HepG2 (cell line): Measurements from ENCODE around the gene MEX3A. TPM values are rescaled to one million over a fixed set of nuclear protein-coding genes. Genes with fewer than 3 reads are reported as not detected.

ENCODE experiments used
- BHLHE40 ChIP-seq: IDR thresholded peaks from 2 replicates; pipeline ENCODE4 v1.6.1; 2011; ENCODE audit warnings: low read length, improper control_type of control experiment
- HES4 ChIP-seq: sonication (generic); formaldehyde crosslinking; IDR thresholded peaks from 2 replicates; pipeline ENCODE4 v1.9.0; 2021; ENCODE audit warnings: mild to moderate bottlenecking, missing genetic modification reagents, borderline replicate concordance
- HNRNPL ChIP-seq: fragments of 200-400 bp; formaldehyde crosslinking; IDR thresholded peaks from 2 replicates; pipeline ENCODE4 v1.6.1; 2017; ENCODE audit warnings: mild to moderate bottlenecking, low read depth, low read length
- IKZF1 ChIP-seq: fragments of 450-650 bp; IDR thresholded peaks from 2 replicates; pipeline ENCODE4 v1.7.1; 2016
- NCOA5 ChIP-seq: sonication (generic); formaldehyde crosslinking; IDR thresholded peaks from 2 replicates; pipeline ENCODE4 v1.4.0; 2020; ENCODE audit warnings: missing genetic modification reagents
- PHB2 ChIP-seq: fragments of 450-650 bp; IDR thresholded peaks from 2 replicates; pipeline ENCODE4 v1.6.1; 2018; ENCODE audit not compliant: partially characterized antibody
- SPEN ChIP-seq: sonication (generic); formaldehyde crosslinking; IDR thresholded peaks from 2 replicates; pipeline ENCODE4 v1.5.1; 2020; ENCODE audit warnings: low read depth, mild to moderate bottlenecking, missing genetic modification reagents
- ZBTB3 ChIP-seq: sonication (generic); formaldehyde crosslinking; IDR thresholded peaks from 2 replicates; pipeline ENCODE4 v1.4.0; 2020; ENCODE audit warnings: low read depth, mild to moderate bottlenecking, moderate library complexity, missing genetic modification reagents, borderline replicate concordance
- ZNF282 ChIP-seq: fragments of 450-650 bp; IDR thresholded peaks from 2 replicates; pipeline ENCODE4 v1.6.1; 2018; ENCODE audit not compliant: partially characterized antibody
- ZNF337 ChIP-seq: sonication (generic); formaldehyde crosslinking; IDR thresholded peaks from 2 replicates; pipeline ENCODE4 v1.5.1; 2020; ENCODE audit warnings: missing genetic modification reagents, low read depth, mild to moderate bottlenecking, borderline replicate concordance
- ZNF33A ChIP-seq: sonication (generic); formaldehyde crosslinking; IDR thresholded peaks from 2 replicates; pipeline ENCODE4 v1.5.1; 2020; ENCODE audit warnings: missing genetic modification reagents, mild to moderate bottlenecking, moderate library complexity, borderline replicate concordance
- ZNF432 ChIP-seq: sonication (generic); formaldehyde crosslinking; IDR thresholded peaks from 2 replicates; pipeline ENCODE4 v1.5.0; 2020; ENCODE audit warnings: missing genetic modification reagents, mild to moderate bottlenecking, borderline replicate concordance
- polyA plus RNA-seq, 8 experiments: library from polyadenylated mRNA; depleted of rRNA in 3 of 8; stranded (reverse) in 7 of 8; unstranded in 1 of 8; fragments of >200 nt; fragmentation: Illumina TruSeq in 4 of 8; extraction: Trizol in 4 of 8; gene quantifications; 2 replicates each; pipeline versions ENCODE4 v1.2.1 to v1.2.3, GENCODE V29; 2011 to 2016; ENCODE audit warnings: low read depth in 4 of 8, missing spikeins in 1 of 8, mixed read lengths in 1 of 8; ENCODE audit not compliant: insufficient read depth in 1 of 8
- total RNA-seq, 5 experiments: library from RNA; depleted of rRNA; stranded (reverse); fragments of >200 nt; fragmentation: Illumina TruSeq; extraction: Trizol; gene quantifications; 2 replicates each; pipeline ENCODE4 v1.2.3, GENCODE V29; 2016; ENCODE audit warnings: low read depth in 1 of 5
- TF ChIP-seq, protein P1 (sequence below): sonication (generic); formaldehyde crosslinking; IDR thresholded peaks from 2 replicates; pipeline ENCODE4 v1.8.0; 2022; ENCODE audit warnings: mild to moderate bottlenecking, missing genetic modification reagents, moderate library complexity
- TF ChIP-seq, protein P2 (sequence below): sonication (generic); formaldehyde crosslinking; IDR thresholded peaks from 2 replicates; pipeline ENCODE4 v1.5.1; 2020; ENCODE audit warnings: mild to moderate bottlenecking, missing genetic modification reagents, borderline replicate concordance
- TF ChIP-seq, protein P3 (sequence below): sonication (generic); formaldehyde crosslinking; IDR thresholded peaks from 2 replicates; pipeline ENCODE4 v1.9.0; 2022; ENCODE audit warnings: missing genetic modification reagents, mild to moderate bottlenecking, borderline replicate concordance
- TF ChIP-seq, protein P4 (sequence below): sonication (generic); formaldehyde crosslinking; IDR thresholded peaks from 2 replicates; pipeline ENCODE4 v1.5.0; 2020; ENCODE audit warnings: mild to moderate bottlenecking, missing genetic modification reagents

MEX3A gene
- total and polyA plus RNA-seq, 2 of the 13 experiments (the other 11 are each of a cell fraction or from before 2014, with no cell fraction given): 7.6 to 9.1 TPM

DNA sequence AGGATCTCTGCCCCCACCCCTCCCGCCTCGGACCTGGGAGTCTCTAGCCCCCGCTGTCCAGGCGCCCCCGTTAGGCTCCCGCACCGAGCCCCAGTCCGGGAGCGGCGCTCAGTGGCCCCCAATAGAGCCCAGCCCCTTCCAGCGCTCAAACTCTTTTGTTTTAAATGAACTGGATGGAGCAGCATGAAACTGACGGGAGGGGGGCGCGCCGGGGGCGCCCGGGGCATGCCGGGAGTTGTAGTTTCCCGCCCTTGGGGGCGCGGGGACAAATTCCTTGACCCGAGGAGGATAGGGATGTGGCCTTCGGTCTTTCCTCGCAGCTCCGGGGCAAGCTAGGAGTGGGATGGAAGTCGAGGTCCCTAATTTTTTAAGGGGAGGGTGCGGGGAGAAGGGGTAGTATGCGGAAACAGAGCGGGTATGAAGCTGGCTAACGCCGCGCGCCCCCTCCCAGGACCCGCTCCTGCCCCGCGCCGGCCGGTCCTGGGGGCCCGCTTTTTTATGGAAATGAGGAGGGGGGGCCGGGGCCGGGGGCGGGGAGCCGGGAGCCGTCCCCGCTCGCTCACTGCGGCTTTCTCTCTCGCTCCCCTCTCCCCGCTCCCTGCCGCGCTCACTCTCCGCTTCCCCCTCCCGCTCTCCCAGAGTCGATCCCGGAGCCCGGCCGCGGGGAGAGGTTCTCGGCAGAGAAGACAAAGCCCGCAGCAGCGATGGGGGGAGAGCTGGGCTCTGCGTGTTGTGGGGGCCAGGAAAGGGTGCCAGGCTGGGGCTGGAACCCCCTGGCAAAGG is at the start of gene MEX3A (continued):
- TF ChIP-seq, protein P1, sequence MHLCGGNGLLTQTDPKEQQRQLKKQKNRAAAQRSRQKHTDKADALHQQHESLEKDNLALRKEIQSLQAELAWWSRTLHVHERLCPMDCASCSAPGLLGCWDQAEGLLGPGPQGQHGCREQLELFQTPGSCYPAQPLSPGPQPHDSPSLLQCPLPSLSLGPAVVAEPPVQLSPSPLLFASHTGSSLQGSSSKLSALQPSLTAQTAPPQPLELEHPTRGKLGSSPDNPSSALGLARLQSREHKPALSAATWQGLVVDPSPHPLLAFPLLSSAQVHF: no peak
- no peak for TF ChIP-seq HNRNPL
- TF ChIP-seq, protein P2, sequence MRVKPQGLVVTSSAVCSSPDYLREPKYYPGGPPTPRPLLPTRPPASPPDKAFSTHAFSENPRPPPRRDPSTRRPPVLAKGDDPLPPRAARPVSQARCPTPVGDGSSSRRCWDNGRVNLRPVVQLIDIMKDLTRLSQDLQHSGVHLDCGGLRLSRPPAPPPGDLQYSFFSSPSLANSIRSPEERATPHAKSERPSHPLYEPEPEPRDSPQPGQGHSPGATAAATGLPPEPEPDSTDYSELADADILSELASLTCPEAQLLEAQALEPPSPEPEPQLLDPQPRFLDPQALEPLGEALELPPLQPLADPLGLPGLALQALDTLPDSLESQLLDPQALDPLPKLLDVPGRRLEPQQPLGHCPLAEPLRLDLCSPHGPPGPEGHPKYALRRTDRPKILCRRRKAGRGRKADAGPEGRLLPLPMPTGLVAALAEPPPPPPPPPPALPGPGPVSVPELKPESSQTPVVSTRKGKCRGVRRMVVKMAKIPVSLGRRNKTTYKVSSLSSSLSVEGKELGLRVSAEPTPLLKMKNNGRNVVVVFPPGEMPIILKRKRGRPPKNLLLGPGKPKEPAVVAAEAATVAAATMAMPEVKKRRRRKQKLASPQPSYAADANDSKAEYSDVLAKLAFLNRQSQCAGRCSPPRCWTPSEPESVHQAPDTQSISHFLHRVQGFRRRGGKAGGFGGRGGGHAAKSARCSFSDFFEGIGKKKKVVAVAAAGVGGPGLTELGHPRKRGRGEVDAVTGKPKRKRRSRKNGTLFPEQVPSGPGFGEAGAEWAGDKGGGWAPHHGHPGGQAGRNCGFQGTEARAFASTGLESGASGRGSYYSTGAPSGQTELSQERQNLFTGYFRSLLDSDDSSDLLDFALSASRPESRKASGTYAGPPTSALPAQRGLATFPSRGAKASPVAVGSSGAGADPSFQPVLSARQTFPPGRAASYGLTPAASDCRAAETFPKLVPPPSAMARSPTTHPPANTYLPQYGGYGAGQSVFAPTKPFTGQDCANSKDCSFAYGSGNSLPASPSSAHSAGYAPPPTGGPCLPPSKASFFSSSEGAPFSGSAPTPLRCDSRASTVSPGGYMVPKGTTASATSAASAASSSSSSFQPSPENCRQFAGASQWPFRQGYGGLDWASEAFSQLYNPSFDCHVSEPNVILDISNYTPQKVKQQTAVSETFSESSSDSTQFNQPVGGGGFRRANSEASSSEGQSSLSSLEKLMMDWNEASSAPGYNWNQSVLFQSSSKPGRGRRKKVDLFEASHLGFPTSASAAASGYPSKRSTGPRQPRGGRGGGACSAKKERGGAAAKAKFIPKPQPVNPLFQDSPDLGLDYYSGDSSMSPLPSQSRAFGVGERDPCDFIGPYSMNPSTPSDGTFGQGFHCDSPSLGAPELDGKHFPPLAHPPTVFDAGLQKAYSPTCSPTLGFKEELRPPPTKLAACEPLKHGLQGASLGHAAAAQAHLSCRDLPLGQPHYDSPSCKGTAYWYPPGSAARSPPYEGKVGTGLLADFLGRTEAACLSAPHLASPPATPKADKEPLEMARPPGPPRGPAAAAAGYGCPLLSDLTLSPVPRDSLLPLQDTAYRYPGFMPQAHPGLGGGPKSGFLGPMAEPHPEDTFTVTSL (CRISPR knock-in tag): peak; percentile 26; the same call in 1 of the 2 replicates
- TF ChIP-seq NCOA5 (CRISPR knock-in tag): no peak
- TF ChIP-seq ZNF282: no peak
- TF ChIP-seq SPEN: 0 out of 2 replicates have a peak, but pooled peaks have one; percentile 26
- TF ChIP-seq, protein P3, sequence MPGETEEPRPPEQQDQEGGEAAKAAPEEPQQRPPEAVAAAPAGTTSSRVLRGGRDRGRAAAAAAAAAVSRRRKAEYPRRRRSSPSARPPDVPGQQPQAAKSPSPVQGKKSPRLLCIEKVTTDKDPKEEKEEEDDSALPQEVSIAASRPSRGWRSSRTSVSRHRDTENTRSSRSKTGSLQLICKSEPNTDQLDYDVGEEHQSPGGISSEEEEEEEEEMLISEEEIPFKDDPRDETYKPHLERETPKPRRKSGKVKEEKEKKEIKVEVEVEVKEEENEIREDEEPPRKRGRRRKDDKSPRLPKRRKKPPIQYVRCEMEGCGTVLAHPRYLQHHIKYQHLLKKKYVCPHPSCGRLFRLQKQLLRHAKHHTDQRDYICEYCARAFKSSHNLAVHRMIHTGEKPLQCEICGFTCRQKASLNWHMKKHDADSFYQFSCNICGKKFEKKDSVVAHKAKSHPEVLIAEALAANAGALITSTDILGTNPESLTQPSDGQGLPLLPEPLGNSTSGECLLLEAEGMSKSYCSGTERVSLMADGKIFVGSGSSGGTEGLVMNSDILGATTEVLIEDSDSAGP (CRISPR knock-in tag): peak; percentile 32; the same call in 1 of the 2 replicates
- no peak for TF ChIP-seq ZNF337 (CRISPR knock-in tag)
- TF ChIP-seq IKZF1: no peak
- no peak for TF ChIP-seq BHLHE40
- TF ChIP-seq, protein P4, sequence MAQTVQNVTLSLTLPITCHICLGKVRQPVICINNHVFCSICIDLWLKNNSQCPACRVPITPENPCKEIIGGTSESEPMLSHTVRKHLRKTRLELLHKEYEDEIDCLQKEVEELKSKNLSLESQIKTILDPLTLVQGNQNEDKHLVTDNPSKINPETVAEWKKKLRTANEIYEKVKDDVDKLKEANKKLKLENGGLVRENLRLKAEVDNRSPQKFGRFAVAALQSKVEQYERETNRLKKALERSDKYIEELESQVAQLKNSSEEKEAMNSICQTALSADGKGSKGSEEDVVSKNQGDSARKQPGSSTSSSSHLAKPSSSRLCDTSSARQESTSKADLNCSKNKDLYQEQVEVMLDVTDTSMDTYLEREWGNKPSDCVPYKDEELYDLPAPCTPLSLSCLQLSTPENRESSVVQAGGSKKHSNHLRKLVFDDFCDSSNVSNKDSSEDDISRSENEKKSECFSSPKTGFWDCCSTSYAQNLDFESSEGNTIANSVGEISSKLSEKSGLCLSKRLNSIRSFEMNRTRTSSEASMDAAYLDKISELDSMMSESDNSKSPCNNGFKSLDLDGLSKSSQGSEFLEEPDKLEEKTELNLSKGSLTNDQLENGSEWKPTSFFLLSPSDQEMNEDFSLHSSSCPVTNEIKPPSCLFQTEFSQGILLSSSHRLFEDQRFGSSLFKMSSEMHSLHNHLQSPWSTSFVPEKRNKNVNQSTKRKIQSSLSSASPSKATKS (CRISPR knock-in tag): no peak
- no peak; the same call in 1 of the 2 replicates for TF ChIP-seq ZNF33A (CRISPR knock-in tag)
- TF ChIP-seq ZNF432 (CRISPR knock-in tag): no peak
- TF ChIP-seq ZBTB3 (CRISPR knock-in tag): no peak
- no peak; the same call in 1 of the 2 replicates for TF ChIP-seq HES4 (CRISPR knock-in tag)
- no peak for TF ChIP-seq PHB2
